NCI-H1436 treated with DMSO at 0.1 percent for 48 hours (cell line): ENCODE measurements around the gene LXN.
"Not testable (repeated sequence)": the region's sequence is repeated elsewhere in the genome, so short reads cannot be mapped to it uniquely, and the experiment has no call there.

Experiments
- DNase-seq: peaks from one replicate; lab custom pipeline; 2025; lab: John Stamatoyannopoulos, UW

LXN gene

GRCh38 chr3:158672215-158673176, at the start of gene LXN:
Gene LXN, minus strand, starts transcription at chr3:158672648. Its CDS starts 170 bp downstream, at chr3:158672478.
- DNase-seq, result no peak

- no peak for DNase-seq
Observed at GRCh38 chr3:158722108-158722507, 49.7 kb upstream of the LXN start.

- no peak for DNase-seq
Observed at GRCh38 chr3:158718490-158719170, 46.2 kb upstream of the LXN start.

- DNase-seq, result no peak
Observed at GRCh38 chr3:158717576-158717975, 45.1 kb upstream of the LXN start.

- DNase-seq, result no peak
Observed at GRCh38 chr3:158713094-158713499, 40.6 kb upstream of the LXN start.

- DNase-seq, result no peak
Observed at GRCh38 chr3:158712443-158712842, 40.0 kb upstream of the LXN start.

- DNase-seq, result no peak
Observed at GRCh38 chr3:158711886-158712285, 39.4 kb upstream of the LXN start.

- DNase-seq, result no peak
Observed at GRCh38 chr3:158710601-158711000, 38.2 kb upstream of the LXN start.

GRCh38 chr3:158709666-158710083, 37.2 kb upstream of the LXN start:
- DNase-seq, result no peak

- no peak for DNase-seq
Observed at GRCh38 chr3:158703566-158703965, 31.1 kb upstream of the LXN start.

GRCh38 chr3:158702815-158703481, 30.5 kb upstream of the LXN start:
- DNase-seq, result no peak

- DNase-seq, result no peak
Observed at GRCh38 chr3:158701420-158702065, 29.1 kb upstream of the LXN start.

GRCh38 chr3:158700559-158700958, 28.1 kb upstream of the LXN start:
- DNase-seq, result no peak

GRCh38 chr3:158696618-158697017, 24.2 kb upstream of the LXN start:
- no peak for DNase-seq

- DNase-seq, result not testable (repeated sequence)
Observed at GRCh38 chr3:158693866-158694456, 21.5 kb upstream of the LXN start.

- DNase-seq, result no peak
Observed at GRCh38 chr3:158685159-158685558, 12.7 kb upstream of the LXN start.

GRCh38 chr3:158683230-158683962, 10.9 kb upstream of the LXN start:
- no peak for DNase-seq

- DNase-seq, result no peak
Observed at GRCh38 chr3:158680861-158681260, 8.4 kb upstream of the LXN start.

GRCh38 chr3:158679547-158680000, 7.1 kb upstream of the LXN start:
- DNase-seq, result no peak

- DNase-seq, result no peak
Observed at GRCh38 chr3:158678687-158679086, 6.2 kb upstream of the LXN start.

- no peak for DNase-seq
Observed at GRCh38 chr3:158671821-158672214, 630 bp downstream of the LXN start.
